Central memory CD4-positive, alpha-beta T cell (primary cell): ENCODE results near the gene HERC2.
"Not testable (repeated sequence)": the region's sequence is repeated elsewhere in the genome, so short reads cannot be mapped to it uniquely, and the experiment has no call there.

Source experiments
- DNase-seq: peaks from one replicate; pipeline ENCODE4 v3.0.0; 2022

The HERC2 gene

GRCh38 chr15:28222612-28223011 lies 99.4 kb downstream of the HERC2 start:
- not testable (repeated sequence) for DNase-seq

- not testable (repeated sequence) for DNase-seq
Observed at GRCh38 chr15:28221696-28222095, 100.3 kb downstream of the HERC2 start.

GRCh38 chr15:28219116-28219515 lies 102.9 kb downstream of the HERC2 start:
- no peak for DNase-seq

GRCh38 chr15:28216946-28217546 lies 104.9 kb downstream of the HERC2 start:
- not testable (repeated sequence) for DNase-seq

GRCh38 chr15:28215521-28215920 lies 106.5 kb downstream of the HERC2 start:
- DNase-seq: not testable (repeated sequence)

- not testable (repeated sequence) for DNase-seq
Observed at GRCh38 chr15:28214006-28214790, 107.8 kb downstream of the HERC2 start.

- DNase-seq: not testable (repeated sequence)
Observed at GRCh38 chr15:28213393-28213792, 108.6 kb downstream of the HERC2 start.

- DNase-seq: no peak
Observed at GRCh38 chr15:28208583-28208982, 113.4 kb downstream of the HERC2 start.

GRCh38 chr15:28205640-28206039 lies 116.3 kb downstream of the HERC2 start:
- not testable (repeated sequence) for DNase-seq

- not testable (repeated sequence) for DNase-seq
Observed at GRCh38 chr15:28203055-28203828, 118.7 kb downstream of the HERC2 start.

- not testable (repeated sequence) for DNase-seq
Observed at GRCh38 chr15:28202124-28202523, 119.9 kb downstream of the HERC2 start.

- not testable (repeated sequence) for DNase-seq
Observed at GRCh38 chr15:28198215-28198614, 123.8 kb downstream of the HERC2 start.

GRCh38 chr15:28197694-28198093 lies 124.3 kb downstream of the HERC2 start:
- DNase-seq: not testable (repeated sequence)

- not testable (repeated sequence) for DNase-seq
Observed at GRCh38 chr15:28196581-28196980, 125.4 kb downstream of the HERC2 start.

- DNase-seq: no peak
Observed at GRCh38 chr15:28192772-28193171, 129.2 kb downstream of the HERC2 start.

GRCh38 chr15:28191832-28192231 lies 130.1 kb downstream of the HERC2 start:
- DNase-seq: no peak

GRCh38 chr15:28190391-28191174 lies 131.4 kb downstream of the HERC2 start:
- DNase-seq: no peak

- DNase-seq: no peak
Observed at GRCh38 chr15:28185148-28185895, 136.7 kb downstream of the HERC2 start.

- DNase-seq: no peak
Observed at GRCh38 chr15:28184166-28184565, 137.8 kb downstream of the HERC2 start.

- no peak for DNase-seq
Observed at GRCh38 chr15:28182731-28183130, 139.2 kb downstream of the HERC2 start.

- no peak for DNase-seq
Observed at GRCh38 chr15:28182216-28182615, 139.8 kb downstream of the HERC2 start.

- no peak for DNase-seq
Observed at GRCh38 chr15:28181366-28181765, 140.6 kb downstream of the HERC2 start.
